8988T (cell line): Measurements from ENCODE around the gene PACRG.

Source experiments
- DNase-seq: peaks from one replicate; pipeline ENCODE4 v3.0.0; 2011

PACRG gene

DNA sequence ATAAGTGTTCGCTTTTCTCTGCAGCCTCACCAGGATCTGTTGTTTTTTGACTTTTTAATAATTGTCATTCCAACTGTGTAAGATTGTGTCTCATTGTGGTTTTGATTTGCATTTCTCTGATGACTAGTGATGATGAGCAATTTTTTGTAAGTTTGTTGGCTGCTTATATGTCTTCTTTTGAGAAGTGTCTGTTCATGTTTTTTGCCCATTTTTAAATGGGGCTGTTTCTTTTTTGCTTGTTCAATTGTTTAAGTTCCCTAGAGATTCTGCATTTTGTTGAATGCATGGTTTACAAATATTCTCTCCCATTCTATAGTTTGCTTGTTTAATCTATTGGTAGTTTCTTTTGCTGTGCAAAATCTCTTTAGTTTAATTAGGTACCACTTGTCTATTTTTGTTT lies 295.9 kb downstream of the PACRG start:
- no peak for DNase-seq

DNA sequence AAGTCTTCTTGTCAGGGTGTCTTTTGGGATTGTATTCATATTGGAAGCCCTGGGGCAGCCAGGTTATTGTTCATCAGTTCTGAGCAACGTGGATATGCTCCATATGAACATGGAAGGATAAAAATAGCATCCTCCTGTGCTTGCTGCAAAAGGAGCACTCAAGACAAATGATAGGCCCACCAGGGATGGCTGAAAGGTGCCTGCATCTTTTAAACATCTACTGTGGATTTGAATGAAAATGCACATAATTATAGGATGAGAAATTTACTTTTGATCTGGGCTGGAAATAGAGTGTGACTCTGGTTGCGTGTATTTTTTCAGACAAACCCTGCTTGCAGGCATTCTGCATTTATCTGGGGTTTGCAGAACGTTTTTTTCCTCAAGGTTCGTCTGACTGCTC lies 299.1 kb downstream of the PACRG start:
- no peak for DNase-seq

DNA sequence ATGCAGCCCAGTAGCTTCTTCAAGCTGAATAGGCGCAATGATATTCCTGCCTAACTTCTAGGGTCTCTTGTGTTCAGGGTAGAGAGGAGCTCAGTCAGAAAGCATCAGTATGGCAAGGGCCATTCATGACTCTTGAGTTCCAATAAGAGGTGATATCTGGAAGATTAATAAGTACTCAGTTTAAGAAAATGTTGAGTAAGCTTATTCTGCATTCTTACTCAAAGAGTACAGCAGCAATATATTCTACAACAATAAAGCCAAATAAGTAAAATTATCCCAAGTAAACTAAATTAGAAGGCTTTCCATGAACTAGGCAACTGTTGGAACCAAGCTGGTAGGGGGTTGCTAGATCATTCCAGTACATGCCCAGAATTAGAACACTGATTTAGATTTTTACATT lies 303.2 kb downstream of the PACRG start:
- DNase-seq: no peak

DNA sequence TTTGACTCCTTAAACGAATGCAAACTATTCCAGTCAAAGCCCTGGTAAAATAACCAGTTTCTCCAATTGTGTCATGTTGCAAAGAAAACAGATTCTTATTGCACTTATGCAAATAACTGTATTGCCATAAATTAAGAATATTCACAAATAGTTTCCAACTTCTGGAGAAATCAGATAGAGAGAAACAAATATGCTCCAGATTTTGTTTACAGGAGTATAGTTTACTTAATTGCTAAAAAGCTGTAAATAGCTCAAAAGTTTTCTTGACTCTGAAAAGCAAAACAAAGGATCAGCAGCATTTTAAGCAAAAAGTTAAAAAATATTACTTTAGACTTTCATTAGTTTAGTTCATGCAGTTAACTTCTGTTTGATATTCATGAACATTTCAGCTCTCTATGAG lies 304.2 kb downstream of the PACRG start:
- DNase-seq: no peak

DNA sequence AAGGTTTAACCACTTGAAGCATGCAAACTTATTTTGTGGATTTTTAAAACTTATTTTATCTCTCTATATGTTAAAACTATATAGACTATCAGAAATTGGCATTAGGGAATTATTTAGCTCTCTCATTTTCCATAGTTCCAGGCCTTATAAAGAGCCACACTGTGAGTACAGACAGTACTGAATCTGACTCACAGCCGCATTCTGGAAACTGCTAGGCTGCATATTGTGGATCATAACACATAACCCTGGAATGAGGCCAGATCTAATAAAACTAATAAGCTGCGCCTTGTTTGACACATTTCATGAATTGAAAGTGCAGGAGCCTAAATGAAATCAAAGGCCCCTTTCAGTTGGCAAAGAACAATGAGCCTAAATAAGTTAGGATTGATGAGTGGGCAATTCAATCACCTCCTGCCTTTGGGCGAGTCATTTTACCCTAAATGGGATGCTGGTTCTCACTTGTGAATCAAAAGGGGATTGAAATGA lies 308.4 kb downstream of the PACRG start:
- DNase-seq: no peak

DNA sequence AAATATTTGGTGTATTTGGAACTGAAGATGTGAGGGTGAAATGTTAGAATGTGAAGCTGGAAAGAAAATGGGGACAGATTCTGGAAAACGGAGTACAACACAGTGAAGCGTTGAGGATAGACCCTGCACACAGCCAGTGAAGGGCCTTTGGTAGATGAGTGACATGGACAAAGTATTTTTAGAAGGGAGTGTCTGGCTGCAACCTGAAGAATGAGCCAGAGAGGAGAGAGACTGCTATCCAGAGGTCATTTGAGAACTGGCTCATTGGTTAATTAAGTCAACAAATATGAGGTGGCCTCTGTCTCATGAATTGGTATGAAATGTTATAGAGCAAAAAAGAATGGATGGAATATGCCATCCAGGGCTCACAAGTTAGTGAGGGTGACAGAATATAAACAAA lies 310.5 kb downstream of the PACRG start:
- no peak for DNase-seq

DNA sequence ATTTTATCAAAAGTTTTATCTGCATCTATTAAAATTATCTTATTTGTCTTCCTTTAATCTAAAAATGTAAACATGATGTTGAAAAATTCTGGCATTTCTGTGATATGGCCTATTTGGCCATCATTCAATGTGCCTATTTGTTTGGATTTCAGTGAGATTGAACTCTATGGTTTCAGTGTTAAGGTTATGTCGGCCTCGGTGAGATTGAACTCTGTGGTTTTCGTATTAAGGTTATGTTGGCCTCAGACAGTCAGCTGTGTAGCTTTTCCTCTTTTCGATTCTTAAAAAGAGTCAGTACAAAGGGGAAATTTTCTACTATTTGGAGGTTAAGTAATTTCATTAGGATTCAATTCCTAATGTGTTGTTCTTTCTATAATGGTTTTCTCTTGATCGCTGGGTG lies 320.6 kb downstream of the PACRG start:
- DNase-seq: no peak

DNA sequence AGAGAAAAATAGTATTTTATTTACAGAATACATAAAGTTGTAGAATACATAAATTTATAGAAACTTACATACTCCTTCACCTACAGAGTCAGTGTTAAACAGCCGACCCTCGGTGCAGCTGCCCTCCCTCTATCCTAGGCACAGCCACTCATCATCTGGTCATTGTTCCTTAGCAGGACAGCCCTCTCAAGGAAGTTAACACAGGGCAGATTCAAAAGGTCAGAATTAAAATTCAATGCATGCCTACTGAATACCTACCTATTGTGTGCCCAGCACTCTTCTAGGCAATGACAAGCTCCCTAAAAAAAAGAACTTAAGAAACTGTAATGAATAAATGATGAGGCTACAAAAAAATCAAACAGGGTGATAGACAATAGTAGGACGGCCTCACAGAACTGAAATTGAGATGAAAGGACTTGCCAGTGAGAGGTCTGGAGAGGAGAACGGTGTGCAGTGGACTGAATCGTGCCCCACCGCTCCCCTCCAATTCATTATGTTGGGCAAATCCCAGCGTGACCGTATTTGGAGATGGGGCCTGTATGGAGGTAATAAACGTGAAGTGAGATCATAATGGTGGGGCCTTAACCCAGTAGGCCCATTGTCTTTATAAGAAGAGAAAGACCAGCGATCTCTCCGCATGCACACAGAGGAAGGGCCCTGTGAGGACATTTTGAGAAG lies 326.0 kb downstream of the PACRG start:
- no peak for DNase-seq

DNA sequence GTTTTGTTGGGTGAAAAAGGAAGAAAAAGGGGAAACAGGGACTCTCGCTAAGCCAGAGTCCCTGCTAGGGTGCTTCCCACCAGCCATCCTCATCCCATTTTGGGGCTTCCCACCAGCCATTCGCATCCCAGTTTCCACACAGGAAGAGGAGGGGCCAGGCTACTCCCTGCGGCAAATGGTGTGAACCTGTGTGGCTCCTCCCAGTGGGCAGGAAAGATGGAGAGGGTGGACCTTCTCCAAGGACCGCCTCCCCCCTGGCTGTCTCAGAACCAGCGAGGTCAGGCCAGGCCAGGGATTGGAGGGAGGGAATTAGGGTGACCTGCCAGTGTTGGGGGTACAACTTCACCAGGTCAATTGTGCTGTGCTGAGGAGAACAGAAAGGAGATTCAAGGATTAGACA lies 326.9 kb downstream of the PACRG start:
- DNase-seq: no peak

DNA sequence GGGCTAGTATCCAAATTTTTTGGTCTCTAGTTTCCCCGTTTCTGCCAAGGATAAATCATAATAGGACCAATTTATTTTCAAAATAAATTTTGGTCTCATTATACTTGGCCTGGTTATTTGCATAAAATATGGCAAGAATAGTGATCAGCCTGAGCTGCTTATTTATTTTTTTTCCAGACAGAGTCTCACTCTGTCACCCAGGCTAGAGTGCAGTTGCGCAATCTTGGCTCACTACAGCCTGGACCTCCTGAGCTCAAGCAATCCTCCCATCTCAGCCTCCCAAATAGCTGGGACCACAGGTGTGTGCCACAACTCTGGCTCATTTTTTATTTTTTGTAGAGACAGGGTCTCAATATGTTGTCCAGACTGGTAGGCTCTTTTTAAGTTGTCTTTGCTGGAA lies 329.5 kb downstream of the PACRG start:
- DNase-seq: no peak

DNA sequence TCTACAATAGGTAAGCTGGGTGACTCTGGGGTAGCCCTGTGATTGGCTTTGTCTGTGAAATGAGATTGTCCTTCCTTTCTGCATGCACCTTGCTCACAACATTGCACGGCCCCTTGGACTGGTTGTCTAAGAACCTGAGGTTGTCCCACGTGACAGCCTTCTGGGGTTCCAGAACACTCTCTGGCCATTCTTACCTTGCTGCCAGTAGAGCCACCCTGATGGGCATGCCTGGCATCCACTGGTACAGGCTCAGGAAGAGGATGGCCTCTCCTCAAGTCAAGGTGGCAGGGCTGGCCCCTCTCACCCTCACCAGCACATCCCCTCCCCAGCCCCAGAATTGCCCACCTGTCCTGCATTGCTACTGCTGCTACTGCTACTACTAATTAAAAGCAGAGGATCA lies 335.0 kb downstream of the PACRG start:
- DNase-seq: no peak

DNA sequence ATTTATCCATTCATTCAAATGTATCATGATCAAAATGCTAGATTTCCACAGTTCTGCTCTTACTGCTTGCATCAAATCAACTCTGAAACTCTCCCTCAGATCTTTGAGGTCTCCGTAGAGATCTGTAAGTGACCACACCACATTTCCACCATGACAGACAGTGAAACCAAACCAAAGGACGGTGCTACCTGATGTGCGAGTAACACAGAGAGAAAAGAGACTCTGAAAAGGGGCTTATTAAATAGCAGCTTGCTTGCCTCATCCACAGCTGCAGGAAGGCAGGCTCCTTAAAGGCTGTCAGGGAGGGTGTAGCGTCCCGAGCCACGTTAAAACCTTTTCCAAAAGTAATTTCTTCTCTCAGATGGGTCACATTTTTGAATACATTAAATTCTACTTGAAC lies 335.8 kb downstream of the PACRG start:
- DNase-seq: no peak

DNA sequence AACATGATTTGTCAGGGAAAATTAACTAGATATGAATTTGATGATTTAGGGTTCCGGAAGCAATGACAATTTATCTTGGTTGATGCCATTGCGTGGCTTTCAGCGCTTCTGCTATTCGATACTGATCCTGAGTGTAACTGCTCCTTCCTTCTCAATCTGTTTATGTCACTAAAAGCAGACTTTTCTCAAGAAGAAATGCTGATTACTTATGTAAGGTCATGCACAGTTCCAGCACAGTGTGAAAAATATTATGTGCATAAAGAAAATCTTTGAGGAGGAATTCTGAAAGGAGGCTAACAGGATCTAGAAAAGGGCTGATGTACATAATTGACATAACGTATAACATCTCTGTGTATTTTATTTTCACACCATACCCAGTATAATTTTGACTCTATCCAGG lies 336.6 kb downstream of the PACRG start:
- no peak for DNase-seq

DNA sequence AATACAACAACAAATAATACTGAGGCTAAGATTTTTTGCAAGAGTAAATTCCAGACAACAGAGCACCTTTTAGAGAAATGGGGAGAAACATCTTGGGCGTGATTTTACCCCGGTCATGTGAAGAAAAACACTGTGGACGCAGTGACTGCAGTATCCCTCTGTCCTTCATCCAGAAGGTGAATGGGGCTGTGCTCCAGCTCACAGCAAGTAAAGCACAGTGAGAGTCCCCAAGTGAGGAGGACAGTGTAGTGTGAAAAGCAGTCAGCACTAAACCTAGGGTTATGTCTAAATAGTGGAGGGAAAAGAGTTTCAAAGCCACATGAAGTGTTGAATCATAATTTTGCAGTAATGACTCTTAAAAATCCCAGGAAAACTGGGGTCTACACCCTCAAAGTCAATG lies 338.4 kb downstream of the PACRG start:
- DNase-seq: no peak

DNA sequence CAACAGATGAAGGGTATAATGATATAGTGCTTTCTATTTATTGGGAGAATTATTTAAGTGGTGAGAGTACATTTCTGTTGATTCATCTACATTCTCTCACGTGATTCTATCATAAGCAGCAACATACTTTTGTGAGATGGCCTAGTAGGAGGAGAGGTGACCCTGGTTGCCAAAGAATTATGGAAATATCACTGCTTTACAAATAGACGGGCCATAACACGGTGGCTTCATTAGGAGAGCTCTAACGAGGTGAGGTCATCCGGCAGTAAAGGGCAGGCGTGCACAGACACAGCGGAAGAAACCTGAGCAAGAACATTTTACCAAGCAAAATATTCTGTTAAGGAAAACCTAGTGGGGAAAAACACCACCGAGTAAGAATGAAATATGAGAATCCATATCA lies 349.4 kb downstream of the PACRG start:
- DNase-seq: no peak

DNA sequence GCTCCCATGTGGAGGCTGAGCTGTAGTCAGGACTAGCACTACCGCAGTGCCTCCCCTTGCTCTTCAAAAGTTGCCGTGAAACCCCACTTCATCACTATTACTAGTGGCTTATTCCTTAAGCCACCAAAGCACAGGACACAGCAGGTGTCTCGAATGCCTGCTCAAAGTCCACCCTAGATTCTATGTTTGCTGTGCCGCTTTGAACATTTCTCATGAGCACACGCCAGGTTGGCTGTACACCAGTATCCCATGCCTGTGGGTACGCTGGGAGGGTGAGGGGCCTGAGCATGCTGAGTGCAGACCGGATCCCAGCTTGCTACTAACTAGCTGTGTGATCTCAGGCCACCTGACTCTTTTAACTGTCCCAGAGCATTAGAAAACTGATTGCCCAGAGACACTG lies 350.9 kb downstream of the PACRG start:
- no peak for DNase-seq

DNA sequence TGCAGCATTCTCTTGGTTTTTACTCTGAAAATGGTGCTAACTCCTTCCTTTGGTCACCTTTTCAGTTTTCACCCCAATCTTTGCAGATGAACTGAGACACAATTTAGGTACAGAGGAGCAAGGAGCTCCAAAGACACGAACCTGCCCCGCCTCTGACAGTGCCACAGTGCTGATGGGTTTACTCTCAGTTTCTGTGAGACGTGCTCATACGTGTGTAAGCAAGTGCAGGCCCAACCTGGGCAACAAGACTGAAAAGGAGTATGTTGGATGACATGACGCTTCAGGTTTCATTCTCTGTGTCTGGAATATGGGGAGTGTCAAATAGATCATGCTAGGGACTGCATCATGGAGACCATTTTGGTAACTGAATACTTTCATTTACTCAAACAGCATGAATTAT lies 352.5 kb downstream of the PACRG start:
- no peak for DNase-seq

DNA sequence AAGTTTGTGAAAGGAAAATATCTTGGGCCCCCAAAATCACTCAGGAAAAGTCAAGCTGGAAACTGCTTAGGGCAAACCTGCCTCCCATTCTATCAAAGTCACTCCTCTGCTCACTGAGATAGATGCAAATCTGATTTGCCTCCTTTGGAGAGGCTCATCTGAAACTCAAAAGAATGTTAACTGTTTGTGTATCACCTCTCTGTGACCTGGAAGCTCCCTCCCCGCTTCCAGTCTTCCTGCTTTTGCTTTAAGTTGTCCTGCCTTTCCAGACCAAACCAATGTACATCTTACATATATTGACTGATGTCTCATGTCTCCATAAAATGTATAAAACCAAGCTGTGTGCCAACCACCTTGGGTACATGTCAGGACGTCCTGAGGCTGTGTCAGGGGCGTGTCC lies 355.4 kb downstream of the PACRG start:
- DNase-seq: no peak

DNA sequence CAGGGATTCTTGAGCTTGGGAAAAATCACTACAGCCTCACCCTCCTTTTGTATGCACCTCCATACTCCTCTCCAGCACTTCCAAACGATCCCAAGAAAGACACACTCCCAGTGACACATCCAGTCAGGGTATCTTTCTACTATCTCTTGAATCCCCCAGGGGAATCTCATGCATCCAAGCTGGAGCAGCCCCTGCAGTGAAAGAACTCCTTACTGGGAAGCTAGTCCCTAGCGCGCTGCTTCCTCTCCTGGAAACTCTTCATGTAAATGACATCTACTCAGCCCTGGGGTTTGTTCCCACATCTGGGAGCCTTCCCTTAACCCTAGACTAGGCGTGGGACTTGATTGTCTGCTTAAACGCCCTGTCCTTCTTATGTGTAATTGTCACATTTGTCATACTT lies 357.7 kb downstream of the PACRG start:
- no peak for DNase-seq

DNA sequence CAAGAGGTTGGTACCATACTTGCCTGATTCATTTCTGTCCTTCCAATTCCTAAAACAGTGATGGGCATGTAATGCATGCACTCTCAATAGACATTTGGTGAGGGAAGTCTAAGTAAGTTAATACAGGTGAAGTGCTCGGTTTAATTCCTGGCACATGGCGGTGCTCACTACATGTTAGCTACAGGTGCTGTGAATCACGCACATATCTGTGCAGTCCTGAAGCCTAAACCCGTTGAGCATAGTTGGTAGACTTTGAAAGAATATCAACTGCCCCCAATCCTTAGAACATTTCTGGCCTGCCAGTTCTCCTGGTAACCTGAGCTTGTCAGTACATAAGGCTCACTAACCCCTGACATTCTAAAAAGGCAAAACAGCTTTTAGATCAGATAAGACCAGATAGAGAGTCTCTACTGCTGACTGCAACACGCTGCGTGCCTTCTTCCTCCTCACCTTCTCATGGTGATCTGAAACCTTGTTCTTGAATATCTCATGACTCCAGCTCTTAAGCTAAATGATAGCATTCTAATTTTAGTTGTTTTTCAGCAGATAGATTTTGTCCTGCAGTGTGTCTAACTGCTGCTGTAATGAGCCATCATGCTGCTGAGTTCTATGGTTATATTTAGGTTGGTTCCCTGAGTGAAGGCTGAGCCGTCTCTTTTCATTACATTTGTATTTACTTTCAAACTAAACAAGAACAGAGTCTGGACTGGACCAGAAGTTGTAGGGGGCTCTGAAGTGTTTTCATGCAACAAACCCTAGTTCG lies 358.3 kb downstream of the PACRG start:
- no peak for DNase-seq

DNA sequence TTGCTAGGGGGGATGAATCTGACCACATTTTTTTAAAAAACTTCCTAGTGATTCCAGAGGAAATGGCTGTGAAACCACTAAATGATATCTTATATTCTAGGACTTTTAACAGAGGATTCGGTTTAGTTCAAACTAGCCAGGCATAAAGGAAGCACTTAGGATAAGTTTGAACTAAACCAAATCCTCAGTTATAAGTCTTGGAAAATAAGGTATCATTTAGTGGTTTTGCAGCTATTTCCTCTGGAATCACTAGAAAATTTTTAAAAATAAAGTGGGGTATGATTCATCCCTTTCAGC lies 358.8 kb downstream of the PACRG start:
- no peak for DNase-seq

DNA sequence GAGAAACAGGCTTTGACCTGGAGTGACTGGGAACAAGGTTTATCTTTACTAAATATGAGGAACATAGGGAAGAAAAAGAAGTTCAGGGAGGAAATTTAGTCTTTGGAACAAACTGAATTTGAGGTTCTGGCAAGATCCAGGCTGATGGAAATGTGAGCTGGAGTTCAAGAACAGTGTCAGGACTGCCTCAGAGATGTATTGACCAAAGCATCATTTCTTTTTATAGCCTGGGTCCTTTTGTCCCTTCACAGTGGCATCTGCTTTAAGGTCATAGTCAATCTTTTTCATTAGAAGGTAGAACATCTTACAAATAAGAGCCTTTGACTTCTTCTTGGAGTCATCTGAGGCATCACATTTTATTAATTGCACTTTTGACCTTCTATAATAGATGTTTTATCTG lies 360.2 kb downstream of the PACRG start:
- no peak for DNase-seq

DNA sequence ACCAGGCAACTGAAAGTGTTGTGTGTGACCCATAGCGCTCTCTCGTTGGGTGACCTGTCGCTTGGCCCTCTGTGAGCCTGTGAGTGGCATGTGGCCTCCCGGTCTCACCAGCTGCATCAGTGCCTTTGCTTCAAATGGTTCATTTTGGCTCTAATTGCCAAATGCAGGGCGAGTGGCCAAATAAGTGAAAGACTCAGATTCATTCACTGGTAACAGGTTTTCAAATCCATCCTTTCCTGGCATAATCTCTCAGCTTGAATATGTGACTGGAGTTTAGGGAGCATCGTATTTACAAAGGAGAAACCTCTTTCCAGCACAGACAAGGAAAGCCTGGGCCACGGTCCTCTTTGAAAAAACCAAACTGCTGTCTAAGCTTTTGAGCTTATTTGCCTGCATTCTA lies 365.1 kb downstream of the PACRG start:
- DNase-seq: no peak

DNA sequence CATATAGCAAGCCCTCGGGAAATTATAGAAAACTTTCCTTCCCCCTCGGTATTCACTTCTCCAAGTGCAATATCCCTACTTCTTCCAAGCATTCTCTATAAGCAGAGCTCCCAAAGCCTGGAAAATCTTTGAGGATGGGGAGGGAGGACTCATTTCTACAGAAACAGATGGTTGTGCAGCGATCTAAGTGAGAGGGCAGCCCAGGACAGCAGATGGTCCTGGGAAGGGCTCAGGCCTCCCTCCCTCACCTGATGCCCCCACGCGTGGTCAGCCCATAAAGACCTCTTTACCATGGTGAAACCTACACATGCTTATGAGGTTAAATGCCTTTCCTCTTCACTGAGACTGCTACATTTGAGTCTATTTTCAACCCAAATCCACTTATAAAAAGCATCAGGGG lies 367.1 kb downstream of the PACRG start:
- no peak for DNase-seq

DNA sequence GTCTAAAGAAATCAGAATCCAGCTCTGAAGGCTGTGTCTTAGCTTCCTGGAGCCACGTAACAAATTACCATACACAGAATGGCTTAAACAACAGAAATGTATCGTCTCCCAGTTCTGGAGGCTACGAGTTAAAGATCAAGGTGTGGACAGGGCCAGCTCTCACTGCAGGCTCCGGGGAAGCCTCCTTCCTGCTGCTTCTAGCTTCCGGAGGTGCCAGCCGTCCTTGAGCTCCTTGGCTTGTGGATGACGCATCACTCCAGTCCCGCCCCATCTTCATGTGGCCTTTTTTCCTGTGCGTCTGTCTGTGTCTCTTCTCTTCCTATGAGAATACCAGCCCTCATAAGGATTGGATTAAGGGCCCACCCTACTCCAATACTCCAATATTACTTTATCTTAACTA lies 367.6 kb downstream of the PACRG start:
- no peak for DNase-seq
